Activated CD4-positive, alpha-beta T cell treated with anti-CD3 and anti-CD28 coated beads, Interleukin-2, amount 50 U/mL, for 48 hours (primary cell): Measurements from ENCODE around the gene LAIR1.
A peak's percentile ranks its signal among the peaks of the same experiment; 100 is the strongest.
"Not testable (repeated sequence)": the region's sequence is repeated elsewhere in the genome, so short reads cannot be mapped to it uniquely, and the experiment has no call there.

Source experiments
- DNase-seq, 2 experiments: peaks; one replicate each; pipeline ENCODE4 v3.0.0-alpha.2; 2020

LAIR1 gene

GRCh38 chr19:54375181-54375938, 10.6 kb upstream of the LAIR1 start:
- DNase-seq: peak in 1 of 2 experiments; percentile 30

- DNase-seq: no peak
Observed at GRCh38 chr19:54373781-54374631, 9.3 kb upstream of the LAIR1 start.

- not testable (repeated sequence) for DNase-seq
Observed at GRCh38 chr19:54371453-54371852, 6.7 kb upstream of the LAIR1 start.

- DNase-seq: peak; percentile 59 to 69
Observed at GRCh38 chr19:54370434-54370796, 5.7 kb upstream of the LAIR1 start.

GRCh38 chr19:54369688-54370433, 5.1 kb upstream of the LAIR1 start:
- not testable (repeated sequence) for DNase-seq

GRCh38 chr19:54369082-54369687, 4.5 kb upstream of the LAIR1 start:
- DNase-seq: no peak

- no peak for DNase-seq
Observed at GRCh38 chr19:54366811-54367210, 2.1 kb upstream of the LAIR1 start.

GRCh38 chr19:54365798-54366197, 1.1 kb upstream of the LAIR1 start:
- DNase-seq: not testable (repeated sequence)

- DNase-seq: not testable (repeated sequence)
Observed at GRCh38 chr19:54361680-54362422, 2.9 kb downstream of the LAIR1 start.

- DNase-seq: peak; percentile 67 to 70
Observed at GRCh38 chr19:54359149-54359820, 5.4 kb downstream of the LAIR1 start.

GRCh38 chr19:54357381-54357780, 7.3 kb downstream of the LAIR1 start:
- DNase-seq: no peak

- DNase-seq: no peak
Observed at GRCh38 chr19:54356444-54357056, 8.2 kb downstream of the LAIR1 start.

- DNase-seq: no peak
Observed at GRCh38 chr19:54355675-54356074, 9.1 kb downstream of the LAIR1 start.

GRCh38 chr19:54354761-54355160, 10.0 kb downstream of the LAIR1 start:
- no peak for DNase-seq

- no peak for DNase-seq
Observed at GRCh38 chr19:54352546-54352945, 12.2 kb downstream of the LAIR1 start.

- no peak for DNase-seq
Observed at GRCh38 chr19:54352041-54352440, 12.7 kb downstream of the LAIR1 start.

GRCh38 chr19:54351474-54351873, 13.3 kb downstream of the LAIR1 start:
- no peak for DNase-seq

- DNase-seq: no peak
Observed at GRCh38 chr19:54345938-54346386, 18.8 kb downstream of the LAIR1 start.

- no peak for DNase-seq
Observed at GRCh38 chr19:54343868-54344267, 20.9 kb downstream of the LAIR1 start.

- no peak for DNase-seq
Observed at GRCh38 chr19:54341295-54341694, 23.4 kb downstream of the LAIR1 start.
